ENCODE results near the gene CAND2. TPM values are rescaled to one million over a fixed set of nuclear protein-coding genes. Genes with fewer than 3 reads are reported as not detected.

CAND2 gene
- total and polyA plus RNA-seq, 2 donors (not counting 1 experiment from before 2014, with no cell fraction given): 2.5 to 16.7 TPM

- Histone ChIP-seq H3K4me2 (ENCODE audit: extremely low read depth, insufficient read depth, low read length) (no peak overlapping the region), H3K9me3 (ENCODE audit: control insufficient read depth, insufficient read depth, low read depth, low read length) (no peaks in the 10 kb centered on the region), H3K9ac (ENCODE audit: insufficient read depth, low read length) (no peak overlapping the region), H3K4me1 (ENCODE audit: control insufficient read depth, extremely low read depth, insufficient read depth, low read length) (no peaks in the 10 kb centered on the region), H3K36me3 (ENCODE audit: control insufficient read depth, insufficient read depth, low read length) (no peaks in the 10 kb centered on the region), H3K79me2 (ENCODE audit: control insufficient read depth, insufficient read depth, low read length) (no peaks in the 10 kb centered on the region), H2AFZ (ENCODE audit: low read length) (no peak overlapping the region), H3K27me3 (ENCODE audit: control insufficient read depth, insufficient read depth, low read length) (peaks cover 13% of the 10 kb centered on the region), H3K27ac (ENCODE audit: insufficient read depth, low read length) (no peak overlapping the region), H4K20me1 (ENCODE audit: control insufficient read depth, extremely low read depth, insufficient read depth, low read length) (no peaks in the 10 kb centered on the region), H3K4me3 (replicated peaks in 1 of 4; ENCODE audit: control extremely low read depth in 1 of 4, insufficient read depth in 1 of 4, low read depth in 3 of 4, low read length in 4 of 4) (no peak overlapping the region)
- DNase-seq (ENCODE audit: low read depth in 2 of 2): no peak
- TF ChIP-seq CTCF (conservative IDR thresholded peaks at IDR 0.05 in 1 of 2, IDR thresholded peaks at IDR 0.05 in 1 of 2; ENCODE audit: low read depth in 1 of 2, low read length in 2 of 2) (no peak), EZH2 (IDR thresholded peaks at IDR 0.05; ENCODE audit: low read length, missing control alignments) (no peak)
Measured at GRCh38 chr3:12854565-12854964, 58.1 kb downstream of the CAND2 start.

GRCh38 chr3:12856626-12857025 lies 60.1 kb downstream of the CAND2 start:
- no peak for DNase-seq (ENCODE audit: low read depth in 2 of 2)
- H3K4me1 ChIP-seq (ENCODE audit: control insufficient read depth, extremely low read depth, insufficient read depth, low read length): no peaks in the 10 kb centered on the region

GRCh38 chr3:12859840-12860239 lies 63.4 kb downstream of the CAND2 start:
- Histone ChIP-seq H3K9me3 (ENCODE audit: control insufficient read depth, insufficient read depth, low read depth, low read length) (no peaks in the 10 kb centered on the region), H3K36me3 (ENCODE audit: control insufficient read depth, insufficient read depth, low read length) (no peaks in the 10 kb centered on the region), H3K27ac (ENCODE audit: insufficient read depth, low read length) (no peak overlapping the region), H4K20me1 (ENCODE audit: control insufficient read depth, extremely low read depth, insufficient read depth, low read length) (no peaks in the 10 kb centered on the region), H3K27me3 (ENCODE audit: control insufficient read depth, insufficient read depth, low read length) (no peaks in the 10 kb centered on the region), H3K4me3 (replicated peaks in 1 of 4; ENCODE audit: control extremely low read depth in 1 of 4, insufficient read depth in 1 of 4, low read depth in 3 of 4, low read length in 4 of 4) (no peak overlapping the region), H3K4me2 (ENCODE audit: extremely low read depth, insufficient read depth, low read length) (no peak overlapping the region), H3K9ac (ENCODE audit: insufficient read depth, low read length) (no peak overlapping the region), H2AFZ (ENCODE audit: low read length) (no peak overlapping the region), H3K79me2 (ENCODE audit: control insufficient read depth, insufficient read depth, low read length) (no peaks in the 10 kb centered on the region), H3K4me1 (ENCODE audit: control insufficient read depth, extremely low read depth, insufficient read depth, low read length) (no peaks in the 10 kb centered on the region)
- no peak for TF ChIP-seq EZH2 (IDR thresholded peaks at IDR 0.05; ENCODE audit: low read length, missing control alignments)
- TF ChIP-seq CTCF (conservative IDR thresholded peaks at IDR 0.05 in 1 of 2, IDR thresholded peaks at IDR 0.05 in 1 of 2; ENCODE audit: low read depth in 1 of 2, low read length in 2 of 2): no peak
- no peak for DNase-seq (ENCODE audit: low read depth in 2 of 2)

More at GRCh38 chr3:12856626-12857025, 60.1 kb downstream of the CAND2 start:
- H3K27me3 ChIP-seq (ENCODE audit: control insufficient read depth, insufficient read depth, low read length): peaks cover 9% of the 10 kb centered on the region
- H2AFZ ChIP-seq (ENCODE audit: low read length): no peak overlapping the region
- H3K27ac ChIP-seq (ENCODE audit: insufficient read depth, low read length): no peak overlapping the region
- H4K20me1 ChIP-seq (ENCODE audit: control insufficient read depth, extremely low read depth, insufficient read depth, low read length): no peaks in the 10 kb centered on the region
- no peak for TF ChIP-seq CTCF (conservative IDR thresholded peaks at IDR 0.05 in 1 of 2, IDR thresholded peaks at IDR 0.05 in 1 of 2; ENCODE audit: low read depth in 1 of 2, low read length in 2 of 2)
- no peak for TF ChIP-seq EZH2 (IDR thresholded peaks at IDR 0.05; ENCODE audit: low read length, missing control alignments)
- no peak overlapping the region for H3K4me3 ChIP-seq (replicated peaks in 1 of 4; ENCODE audit: control extremely low read depth in 1 of 4, insufficient read depth in 1 of 4, low read depth in 3 of 4, low read length in 4 of 4)
- no peaks in the 10 kb centered on the region for H3K9me3 ChIP-seq (ENCODE audit: control insufficient read depth, insufficient read depth, low read depth, low read length)
- H3K79me2 ChIP-seq (ENCODE audit: control insufficient read depth, insufficient read depth, low read length): no peaks in the 10 kb centered on the region
- H3K4me2 ChIP-seq (ENCODE audit: extremely low read depth, insufficient read depth, low read length): no peak overlapping the region
- H3K36me3 ChIP-seq (ENCODE audit: control insufficient read depth, insufficient read depth, low read length): no peaks in the 10 kb centered on the region
- no peak overlapping the region for H3K9ac ChIP-seq (ENCODE audit: insufficient read depth, low read length)

Measured in fibroblast of lung (primary cell).